Measurements from ENCODE around the gene PSMB10.
A peak's percentile ranks its signal among the peaks of the same experiment; 100 is the strongest.
"Not testable (repeated sequence)": the region's sequence is repeated elsewhere in the genome, so short reads cannot be mapped to it uniquely, and the experiment has no call there.

The PSMB10 gene

DNA sequence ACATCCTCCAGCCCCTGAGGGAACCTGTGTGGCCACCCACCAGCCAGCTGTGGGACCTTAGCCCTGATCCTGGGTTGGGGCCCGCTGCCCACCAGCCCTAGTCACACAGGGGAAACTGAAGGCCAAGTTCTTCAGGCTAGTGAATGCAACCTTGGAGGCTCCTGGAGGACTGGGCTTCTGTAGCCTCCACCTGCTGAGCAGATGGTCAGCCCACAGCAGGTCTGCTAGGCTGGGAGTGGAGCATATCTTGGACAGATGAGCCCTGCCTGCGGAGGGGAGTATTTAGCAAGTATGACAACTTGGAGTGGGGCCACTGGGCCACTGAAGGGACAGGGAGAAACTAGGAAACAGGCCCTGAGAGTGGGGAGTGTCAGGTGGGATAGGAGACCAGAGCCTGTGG is 39.6 kb upstream of the PSMB10 start:
- ChIA-PET CTCF (interaction anchor here (0.5 kb wide), 1 partner anchor 27 kb away, joined by 3 read pairs; no protein-coding TSS in a partner anchor), POLR2A (no interaction called here)
- no peak for DNase-seq (ENCODE audit: low read depth, low spot score)
- TF ChIP-seq, protein P1, sequence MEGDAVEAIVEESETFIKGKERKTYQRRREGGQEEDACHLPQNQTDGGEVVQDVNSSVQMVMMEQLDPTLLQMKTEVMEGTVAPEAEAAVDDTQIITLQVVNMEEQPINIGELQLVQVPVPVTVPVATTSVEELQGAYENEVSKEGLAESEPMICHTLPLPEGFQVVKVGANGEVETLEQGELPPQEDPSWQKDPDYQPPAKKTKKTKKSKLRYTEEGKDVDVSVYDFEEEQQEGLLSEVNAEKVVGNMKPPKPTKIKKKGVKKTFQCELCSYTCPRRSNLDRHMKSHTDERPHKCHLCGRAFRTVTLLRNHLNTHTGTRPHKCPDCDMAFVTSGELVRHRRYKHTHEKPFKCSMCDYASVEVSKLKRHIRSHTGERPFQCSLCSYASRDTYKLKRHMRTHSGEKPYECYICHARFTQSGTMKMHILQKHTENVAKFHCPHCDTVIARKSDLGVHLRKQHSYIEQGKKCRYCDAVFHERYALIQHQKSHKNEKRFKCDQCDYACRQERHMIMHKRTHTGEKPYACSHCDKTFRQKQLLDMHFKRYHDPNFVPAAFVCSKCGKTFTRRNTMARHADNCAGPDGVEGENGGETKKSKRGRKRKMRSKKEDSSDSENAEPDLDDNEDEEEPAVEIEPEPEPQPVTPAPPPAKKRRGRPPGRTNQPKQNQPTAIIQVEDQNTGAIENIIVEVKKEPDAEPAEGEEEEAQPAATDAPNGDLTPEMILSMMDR (IDR thresholded peaks at IDR 0.05; ENCODE audit: insufficient read depth, low read length, missing control alignments): no peak
- H3K4me3 ChIP-seq (ENCODE audit: low read depth, low read length): no peak overlapping the region

DNA sequence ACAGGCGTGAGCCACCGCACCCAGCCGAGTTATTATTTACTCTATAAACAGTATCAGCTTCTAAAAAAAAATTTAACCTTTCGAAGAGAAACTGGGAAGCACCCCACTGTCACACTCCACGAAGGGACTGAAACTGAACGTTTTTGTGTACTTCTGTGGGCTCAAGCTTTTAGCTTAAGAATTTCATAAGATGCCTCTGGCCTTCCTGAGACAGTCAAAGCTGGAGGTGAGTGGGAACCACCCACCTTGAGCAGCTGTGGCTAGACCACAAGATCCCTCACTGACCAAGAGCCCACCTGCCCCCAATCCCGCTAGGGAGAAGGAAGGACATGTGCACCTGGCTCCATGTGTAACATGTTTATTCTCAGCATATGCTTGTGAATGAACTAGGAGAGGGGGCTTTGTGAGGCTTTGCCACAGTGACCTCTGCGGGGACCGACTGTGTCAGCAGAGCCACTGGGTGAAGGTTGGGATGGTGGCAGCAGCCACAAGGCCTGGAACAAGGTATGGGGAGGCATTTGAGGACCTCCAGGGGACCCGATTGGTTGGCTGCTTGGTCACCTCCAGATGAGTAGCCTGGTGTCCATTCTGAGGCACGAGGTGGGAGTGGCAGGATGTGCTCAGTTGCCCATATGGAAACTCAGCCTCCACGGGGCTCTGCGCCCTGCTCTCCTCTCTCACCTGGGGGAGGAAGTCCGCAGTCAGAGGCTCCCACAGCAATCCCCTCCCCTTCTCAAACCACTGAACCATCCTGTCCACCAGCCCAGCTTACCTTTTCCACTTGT is 38.9 kb upstream of the PSMB10 start:
- H3K4me3 ChIP-seq (ENCODE audit: low read depth, low read length): no peak overlapping the region
- POLR2A ChIA-PET: no interaction called here
- CTCF ChIA-PET: interaction anchor here (0.7 kb wide), 1 partner anchor 13 kb away, joined by 3 read pairs; no protein-coding TSS in a partner anchor
- no peak for DNase-seq (ENCODE audit: low read depth, low spot score)
- TF ChIP-seq, protein P1 (IDR thresholded peaks at IDR 0.05; ENCODE audit: insufficient read depth, low read length, missing control alignments): no peak

DNA sequence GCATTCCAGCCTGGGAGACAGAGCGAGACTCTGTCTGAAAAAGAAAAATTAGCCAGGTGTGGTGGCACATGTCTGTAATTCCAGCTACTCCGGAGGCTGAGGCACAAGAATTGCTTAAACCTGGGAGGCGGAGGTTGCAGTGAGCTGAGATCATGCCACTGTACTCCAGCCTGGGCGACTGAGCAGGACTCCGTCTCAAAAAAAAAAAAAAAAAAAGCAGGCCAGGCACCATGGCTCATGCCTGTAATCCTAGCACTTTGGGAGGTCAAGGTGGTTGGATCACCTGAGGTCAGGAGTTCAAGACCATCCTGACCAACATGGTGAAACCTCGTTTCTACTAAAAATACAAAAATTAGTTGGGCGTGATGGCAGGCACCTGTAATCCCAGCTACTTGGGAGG is 35.6 kb upstream of the PSMB10 start:
- DNase-seq (ENCODE audit: low read depth, low spot score); POLR2A ChIA-PET; H3K4me3 ChIP-seq (ENCODE audit: low read depth, low read length): not testable (repeated sequence)
- CTCF ChIA-PET: interaction anchor here (1.0 kb wide), 1 partner anchor 20 kb away, joined by 3 read pairs; no protein-coding TSS in a partner anchor

DNA sequence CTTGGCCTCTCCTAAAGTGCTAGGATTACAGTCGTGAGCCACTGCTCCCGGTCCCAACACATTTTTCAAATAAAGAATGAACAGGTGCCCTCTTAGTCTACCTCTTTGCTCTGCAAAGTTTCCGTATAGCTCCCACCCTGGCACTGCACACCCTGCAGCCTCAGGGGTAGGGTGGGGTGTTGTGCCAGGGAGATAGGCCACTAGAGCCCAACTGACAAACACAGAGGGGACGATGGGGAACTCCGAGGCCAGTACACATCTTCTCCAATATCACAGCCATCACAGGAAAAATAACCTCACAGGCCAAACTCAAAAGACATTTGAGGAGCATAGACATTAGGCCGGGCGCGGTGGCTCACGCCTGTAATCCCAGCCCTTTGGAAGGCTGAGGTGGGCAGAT is 34.5 kb upstream of the PSMB10 start:
- TF ChIP-seq, protein P1 (IDR thresholded peaks at IDR 0.05; ENCODE audit: insufficient read depth, low read length, missing control alignments): no peak
- POLR2A ChIA-PET: no interaction called here
- CTCF ChIA-PET: interaction anchor here (0.9 to 1.2 kb wide), 3 partner anchors 21 to 257 kb away, joined by 3 to 4 read pairs (median 4); no protein-coding TSS in a partner anchor
- no peak for DNase-seq (ENCODE audit: low read depth, low spot score)
- H3K4me3 ChIP-seq (ENCODE audit: low read depth, low read length): no peak overlapping the region

DNA sequence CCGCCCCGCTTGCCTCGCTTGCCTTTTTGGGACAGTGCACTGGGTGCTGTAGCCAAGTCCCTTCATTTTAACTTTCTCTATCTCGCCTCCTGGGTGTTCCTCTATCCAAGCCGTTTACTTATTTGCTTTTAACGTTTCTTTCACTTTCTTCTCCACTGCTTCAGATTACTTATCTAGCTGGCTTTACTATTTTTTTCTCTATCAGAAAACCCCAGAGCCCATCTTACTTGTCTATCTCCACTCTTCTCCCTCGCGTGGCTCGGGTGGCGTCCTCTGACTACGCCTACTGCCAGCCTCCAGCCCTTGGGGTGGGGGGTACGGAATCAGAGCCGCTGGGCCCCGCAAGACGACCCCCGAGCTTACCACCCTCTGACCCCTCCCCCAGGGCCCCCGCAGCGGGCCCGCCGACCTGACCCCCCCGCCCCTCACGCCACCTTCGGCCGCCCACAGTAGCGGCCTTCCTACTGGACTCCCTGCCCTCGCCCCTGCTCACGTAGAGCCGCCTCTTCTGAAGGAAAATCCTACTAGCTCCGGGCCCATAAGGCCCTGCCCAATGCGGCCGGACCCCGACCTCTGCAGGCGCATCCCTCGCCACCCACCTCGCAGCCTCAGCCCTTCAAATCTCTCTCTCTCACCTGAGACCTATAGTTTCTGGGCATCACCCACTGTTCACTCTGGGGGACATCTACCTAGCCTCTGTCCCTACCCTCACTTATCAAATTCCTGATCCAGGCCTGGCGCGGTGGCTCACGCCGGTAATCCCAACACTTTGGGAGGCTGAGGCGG is 32.8 kb upstream of the PSMB10 start:
- TF ChIP-seq, protein P1 (IDR thresholded peaks at IDR 0.05; ENCODE audit: insufficient read depth, low read length, missing control alignments): no peak
- POLR2A ChIA-PET: no interaction called here
- H3K4me3 ChIP-seq (ENCODE audit: low read depth, low read length): peak overlapping the region; percentile 97
- CTCF ChIA-PET: interaction anchor here (0.9 to 1.0 kb wide), 2 partner anchors 22 to 72 kb away, joined by 4 to 5 read pairs; no protein-coding TSS in a partner anchor
- DNase-seq (ENCODE audit: low read depth, low spot score): no peak

DNA sequence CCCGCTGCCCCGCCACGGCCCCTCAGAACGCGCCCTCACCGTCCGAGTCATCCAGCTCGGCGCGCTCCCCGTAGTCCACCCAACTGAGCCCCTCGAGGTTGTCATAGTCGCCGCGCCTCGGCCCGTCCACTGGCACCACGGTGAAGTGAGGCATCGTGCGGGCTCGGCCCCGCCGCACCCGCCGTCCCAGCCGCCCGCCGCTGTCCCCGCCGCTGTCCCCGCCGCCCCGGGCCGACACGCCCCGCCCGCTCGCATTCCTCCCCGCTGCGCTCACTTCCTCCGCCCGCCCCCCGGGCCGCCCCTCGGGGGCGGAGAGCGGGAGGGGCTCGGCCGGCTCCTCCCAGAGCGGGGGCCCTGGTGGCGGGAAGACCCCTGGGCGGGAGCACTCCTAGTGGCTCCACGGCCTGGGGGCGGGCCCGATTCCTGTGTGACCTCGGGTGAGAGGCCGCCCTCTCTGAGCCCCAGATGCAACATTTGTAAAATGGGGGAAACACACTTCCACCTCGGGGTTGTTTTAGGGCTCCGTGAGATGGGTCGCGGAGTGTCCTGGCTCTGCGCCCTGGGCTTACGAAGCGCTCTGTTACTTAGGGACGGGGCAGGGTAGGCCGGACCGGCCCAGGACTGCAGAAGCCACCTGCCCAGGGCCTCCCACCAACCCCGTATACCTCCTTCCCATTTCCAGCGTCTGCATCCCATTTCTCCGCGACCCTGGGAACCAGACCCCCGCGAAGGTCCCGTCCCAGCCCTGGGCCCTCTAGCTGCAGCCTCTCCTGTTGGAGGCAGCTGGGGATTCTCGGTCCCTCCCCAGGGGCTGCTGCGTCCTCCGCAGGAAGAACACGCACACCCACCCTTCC is 32.0 kb upstream of the PSMB10 start, which contains the start of gene SLC12A4:
Gene SLC12A4, minus strand, starts transcription at position 238 of the 854 bp plus-strand sequence. Its CDS starts 84 bp downstream, at position 154.
- DNase-seq (ENCODE audit: low read depth, low spot score): no peak
- TF ChIP-seq, protein P1 (IDR thresholded peaks at IDR 0.05; ENCODE audit: insufficient read depth, low read length, missing control alignments): no peak
- peak within 1 kb of the TSS; percentile 97 for H3K4me3 ChIP-seq (ENCODE audit: low read depth, low read length)
- ChIA-PET POLR2A (interaction anchor here (1.0 kb wide), 1 partner anchor 12 kb away, joined by 3 read pairs; no protein-coding TSS in a partner anchor), CTCF (interaction anchor here (1.0 kb wide), 1 partner anchor 23 kb away, joined by 5 read pairs; no protein-coding TSS in a partner anchor)
